Measurements from ENCODE around the gene OR6N1. TPM values are rescaled to one million over a fixed set of nuclear protein-coding genes. Genes with fewer than 3 reads are reported as not detected.

Gene OR6N1
- total RNA-seq, 2 experiments from 2014 or later: not detected

GRCh38 chr1:158806916-158807536 is 35.0 kb upstream of the OR6N1 start:
- Mint-ChIP-seq H3K4me1 (no peaks in the 10 kb centered on the region), H3K27ac (no peak overlapping the region), H3K36me3 (ENCODE audit: low read depth) (no peaks in the 10 kb centered on the region), H3K4me3 (no peak overlapping the region), H3K9me3 (ENCODE audit: low read depth) (no peaks in the 10 kb centered on the region), H3K27me3 (peaks cover 19% of the 10 kb centered on the region)
- intact Hi-C loops (cut with DNase I, micrococcal nuclease): no loop called here
- no peak for ATAC-seq
- POLR2A ChIA-PET: interaction anchor here (0.6 kb wide), 1 partner anchor 13 kb away, joined by 4 read pairs; no protein-coding TSS in a partner anchor
- no peak for DNase-seq
- CTCF ChIA-PET: no interaction called here

- DNase-seq (no peak), ATAC-seq (no peak)
- POLR2A ChIA-PET: no interaction called here
- Mint-ChIP-seq H3K27ac (no peak overlapping the region), H3K4me3 (no peak overlapping the region), H3K9me3 (ENCODE audit: low read depth) (no peaks in the 10 kb centered on the region), H3K4me1 (peaks cover 11% of the 10 kb centered on the region), H3K36me3 (ENCODE audit: low read depth) (no peaks in the 10 kb centered on the region), H3K27me3 (peaks cover 26% of the 10 kb centered on the region)
- intact Hi-C loops (cut with DNase I, micrococcal nuclease): no loop called here
- CTCF ChIA-PET: no interaction called here
Measured at GRCh38 chr1:158803678-158804077, 31.7 kb upstream of the OR6N1 start.

- ChIA-PET POLR2A (no interaction called here), CTCF (no interaction called here)
- Mint-ChIP-seq H3K27me3 (peaks cover 23% of the 10 kb centered on the region), H3K4me1 (peaks cover 11% of the 10 kb centered on the region), H3K36me3 (ENCODE audit: low read depth) (no peaks in the 10 kb centered on the region), H3K27ac (no peak overlapping the region), H3K9me3 (ENCODE audit: low read depth) (no peaks in the 10 kb centered on the region), H3K4me3 (no peak overlapping the region)
- intact Hi-C loops (cut with DNase I, micrococcal nuclease): no loop called here
- DNase-seq (no peak), ATAC-seq (no peak)
Measured at GRCh38 chr1:158801396-158801795, 29.4 kb upstream of the OR6N1 start.

- POLR2A ChIA-PET: no interaction called here
- H3K4me3 Mint-ChIP-seq: no peak overlapping the region
- DNase-seq (no peak), ATAC-seq (no peak)
- CTCF ChIA-PET: no interaction called here
- no peaks in the 10 kb centered on the region for H3K36me3 Mint-ChIP-seq (ENCODE audit: low read depth)
- H3K9me3 Mint-ChIP-seq (ENCODE audit: low read depth): no peaks in the 10 kb centered on the region
- H3K27ac Mint-ChIP-seq: no peak overlapping the region
- peaks cover 11% of the 10 kb centered on the region for H3K4me1 Mint-ChIP-seq
- intact Hi-C loops (cut with DNase I, micrococcal nuclease): no loop called here
- H3K27me3 Mint-ChIP-seq: peaks cover 23% of the 10 kb centered on the region
Measured at GRCh38 chr1:158800526-158800925, 28.5 kb upstream of the OR6N1 start.

- H3K4me3 Mint-ChIP-seq: no peak overlapping the region
- peaks cover 11% of the 10 kb centered on the region for H3K4me1 Mint-ChIP-seq
- H3K9me3 Mint-ChIP-seq (ENCODE audit: low read depth): no peaks in the 10 kb centered on the region
- H3K27ac Mint-ChIP-seq: no peak overlapping the region
- POLR2A ChIA-PET: no interaction called here
- intact Hi-C loops (cut with DNase I, micrococcal nuclease): loop anchor here (2.0 to 10.0 kb wide), 2 partner anchors 269 to 275 kb away; partner anchors contain the start of gene AIM2 (in 1 of the 2)
- peak; percentile 92 for ATAC-seq
- DNase-seq: peak; percentile 18
- H3K36me3 Mint-ChIP-seq (ENCODE audit: low read depth): no peaks in the 10 kb centered on the region
- peaks cover 23% of the 10 kb centered on the region for H3K27me3 Mint-ChIP-seq
- CTCF ChIA-PET: interaction anchor here (0.6 kb wide), 1 partner anchor 290 kb away, joined by 3 read pairs; no protein-coding TSS in a partner anchor
Measured at GRCh38 chr1:158799689-158800088, 27.7 kb upstream of the OR6N1 start.

- Mint-ChIP-seq H3K27me3 (peaks cover 22% of the 10 kb centered on the region), H3K9me3 (ENCODE audit: low read depth) (no peaks in the 10 kb centered on the region), H3K36me3 (ENCODE audit: low read depth) (no peaks in the 10 kb centered on the region), H3K4me1 (peaks cover 11% of the 10 kb centered on the region), H3K27ac (no peak overlapping the region), H3K4me3 (no peak overlapping the region)
- intact Hi-C loops (cut with DNase I, micrococcal nuclease): loop anchor here (2.0 to 10.0 kb wide), 2 partner anchors 270 to 276 kb away; partner anchors contain the start of gene AIM2 (in 1 of the 2)
- ChIA-PET CTCF (no interaction called here), POLR2A (no interaction called here)
- no peak for ATAC-seq
- DNase-seq: no peak
Measured at GRCh38 chr1:158798531-158798930, 26.5 kb upstream of the OR6N1 start.

- H3K4me1 Mint-ChIP-seq: peaks cover 2% of the 10 kb centered on the region
- ATAC-seq (no peak), DNase-seq (no peak)
- ChIA-PET CTCF (interaction anchor here (1.3 to 4.2 kb wide), 3 partner anchors 175 to 277 kb away, joined by 3 to 14 read pairs (median 13); no protein-coding TSS in a partner anchor), POLR2A (no interaction called here)
- no peaks in the 10 kb centered on the region for H3K9me3 Mint-ChIP-seq (ENCODE audit: low read depth)
- H3K36me3 Mint-ChIP-seq (ENCODE audit: low read depth): no peaks in the 10 kb centered on the region
- peaks cover 5% of the 10 kb centered on the region for H3K27me3 Mint-ChIP-seq
- no peak overlapping the region for H3K27ac Mint-ChIP-seq
- no peak overlapping the region for H3K4me3 Mint-ChIP-seq
- intact Hi-C loops (cut with DNase I, micrococcal nuclease): loop anchor here in 1 of 2 experiments (5.0 to 10.0 kb wide), 2 partner anchors 203 to 281 kb away; partner anchors contain the start of gene AIM2
Measured at GRCh38 chr1:158794247-158794646, 22.3 kb upstream of the OR6N1 start.

GRCh38 chr1:158793604-158794003 is 21.6 kb upstream of the OR6N1 start:
- intact Hi-C loops (cut with DNase I, micrococcal nuclease): loop anchor here (1.0 to 10.0 kb wide), 3 partner anchors 204 to 281 kb away; partner anchors contain the start of gene AIM2 (in 1 of the 2)

GRCh38 chr1:158781104-158781503 is 9.1 kb upstream of the OR6N1 start, which contains the start of gene OR6N2:
Gene OR6N2, minus strand, starts transcription at chr1:158781204. Its CDS starts 3,569 bp downstream, at chr1:158777635.
- DNase-seq: no peak
- Mint-ChIP-seq H3K27ac (no peak within 1 kb of the TSS), H3K4me1 (no peaks in the 10 kb centered on the region), H3K4me3 (no peak within 1 kb of the TSS), H3K27me3 (peaks cover 8% of the 10 kb centered on the region), H3K36me3 (ENCODE audit: low read depth) (no peaks in the 10 kb centered on the region), H3K9me3 (ENCODE audit: low read depth) (no peaks in the 10 kb centered on the region)
- ATAC-seq: no peak
- intact Hi-C loops (cut with DNase I, micrococcal nuclease): loop anchor here in 1 of 2 experiments (2.0 kb wide), 1 partner anchor 20 kb away; no protein-coding TSS in a partner anchor
- ChIA-PET CTCF (no interaction called here), POLR2A (no interaction called here)

More at GRCh38 chr1:158793604-158794003, 21.6 kb upstream of the OR6N1 start:
- Mint-ChIP-seq H3K27ac (no peak overlapping the region), H3K27me3 (peaks cover 5% of the 10 kb centered on the region), H3K9me3 (ENCODE audit: low read depth) (no peaks in the 10 kb centered on the region), H3K4me1 (no peaks in the 10 kb centered on the region), H3K36me3 (ENCODE audit: low read depth) (no peaks in the 10 kb centered on the region), H3K4me3 (no peak overlapping the region)
- CTCF ChIA-PET: interaction anchor here (1.3 to 4.2 kb wide), 3 partner anchors 176 to 278 kb away, joined by 3 to 14 read pairs (median 13); no protein-coding TSS in a partner anchor
- ATAC-seq: peak; percentile 36
- peak; percentile 51 for DNase-seq
- POLR2A ChIA-PET: no interaction called here

- Mint-ChIP-seq H3K4me3 (no peak within 1 kb of the TSS), H3K36me3 (ENCODE audit: low read depth) (no peaks in the 10 kb centered on the region), H3K9me3 (ENCODE audit: low read depth) (no peaks in the 10 kb centered on the region), H3K27me3 (peaks cover 13% of the 10 kb centered on the region), H3K27ac (no peak within 1 kb of the TSS), H3K4me1 (no peaks in the 10 kb centered on the region)
- DNase-seq (no peak), ATAC-seq (no peak)
- ChIA-PET CTCF (no interaction called here), POLR2A (no interaction called here)
- intact Hi-C loops (cut with DNase I, micrococcal nuclease): no loop called here
Measured at GRCh38 chr1:158754420-158754819, 17.6 kb downstream of the OR6N1 start, which contains the start of gene OR6K6. Gene OR6K6, plus strand, starts transcription at chr1:158754720. Its CDS starts 168 bp downstream, at chr1:158754888.

- no peak for DNase-seq
- Mint-ChIP-seq H3K27me3 (peaks cover 11% of the 10 kb centered on the region), H3K27ac (no peak overlapping the region), H3K4me1 (no peaks in the 10 kb centered on the region), H3K9me3 (ENCODE audit: low read depth) (no peaks in the 10 kb centered on the region), H3K36me3 (ENCODE audit: low read depth) (no peaks in the 10 kb centered on the region), H3K4me3 (no peak overlapping the region)
- CTCF ChIA-PET: no interaction called here
- POLR2A ChIA-PET: no interaction called here
- no peak for ATAC-seq
- intact Hi-C loops (cut with DNase I, micrococcal nuclease): no loop called here
Measured at GRCh38 chr1:158752155-158752712, 19.8 kb downstream of the OR6N1 start.

- Mint-ChIP-seq H3K27ac (no peak overlapping the region), H3K4me1 (no peaks in the 10 kb centered on the region), H3K36me3 (ENCODE audit: low read depth) (no peaks in the 10 kb centered on the region), H3K27me3 (peaks cover 17% of the 10 kb centered on the region), H3K4me3 (no peak overlapping the region), H3K9me3 (ENCODE audit: low read depth) (no peaks in the 10 kb centered on the region)
- DNase-seq (no peak), ATAC-seq (no peak)
- CTCF ChIA-PET: no interaction called here
- intact Hi-C loops (cut with DNase I, micrococcal nuclease): no loop called here
- POLR2A ChIA-PET: no interaction called here
Measured at GRCh38 chr1:158735848-158736247, 36.1 kb downstream of the OR6N1 start.

All from activated CD4-positive, alpha-beta T cell treated with anti-CD3 and anti-CD28 coated beads for 36 hours (primary cell).